ENCODE results near the gene LONP2. TPM values are rescaled to one million over a fixed set of nuclear protein-coding genes. Genes with fewer than 3 reads are reported as not detected.

Gene LONP2
- total and polyA plus RNA-seq, 10 of the 15 experiments (the other 5 are each of a cell fraction or from before 2014, with no cell fraction given) = 8.3 to 48.0 (median 34.8) TPM

GRCh38 chr16:48382131-48382530 lies 138.0 kb downstream of the LONP2 start:
- FAIRE-seq (no peak), DNase-seq (ENCODE audit: low read depth, low spot score) (no peak), ATAC-seq (no peak)
- ChIA-PET CTCF (interaction anchor here (2.3 to 2.4 kb wide), 2 partner anchors 16 to 241 kb away, joined by 12 to 14 read pairs; no protein-coding TSS in a partner anchor), RAD21 (ENCODE audit: unreplicated experiment) (interaction anchor here (0.9 to 4.4 kb wide), 2 partner anchors 13 to 16 kb away, joined by 4 to 30 read pairs; no protein-coding TSS in a partner anchor), SMC1A (ENCODE audit: uncharacterized antibody, unreplicated experiment) (interaction anchor here (1.0 to 12.1 kb wide), 2 partner anchors 15 to 97 kb away, joined by 3 to 112 read pairs; no protein-coding TSS in a partner anchor), POLR2A (interaction anchor here (0.6 to 1.5 kb wide), 2 partner anchors 11 to 16 kb away, joined by 3 to 9 read pairs; no protein-coding TSS in a partner anchor)
- 98% methylated on average over 4 of the region's 4 CpGs for WGBS (ENCODE audit: insufficient coverage, insufficient replicate concordance, low lambda C conversion rate, missing lambda C conversion rate)
- peaks cover 4% of the 10 kb centered on the region for H3K4me1 ChIP-seq (ENCODE audit: control insufficient read depth, insufficient read depth, low read length)
- peak overlapping the region; percentile 73; the same call in 1 of the 2 replicates for H3K4me2 ChIP-seq (ENCODE audit: control insufficient read depth, insufficient read depth)
- H3K36me3 ChIP-seq (ENCODE audit: control insufficient read depth in 2 of 2, insufficient read depth in 2 of 2, low read length in 1 of 2) = no peaks in the 10 kb centered on the region
- H3K27ac ChIP-seq (ENCODE audit: control insufficient read depth, insufficient read depth) = no peak overlapping the region
- H3K4me3 ChIP-seq = peak overlapping the region; percentile 32; the same call in 1 of the 2 replicates
- H3K79me2 ChIP-seq (ENCODE audit: control insufficient read depth, insufficient read depth, low read length) = peaks cover 72% of the 10 kb centered on the region
- TF ChIP-seq MAX (IDR thresholded peaks at IDR 0.05; ENCODE audit: low read depth, low read length) = no peak
- peak; percentile 70 for TF ChIP-seq ATF7 (IDR thresholded peaks at IDR 0.05; ENCODE audit: low read depth)
- peak; percentile 42; the same call in 1 of the 2 replicates for TF ChIP-seq MLLT1 (IDR thresholded peaks at IDR 0.05)
- no peak for TF ChIP-seq ZBTB4 (CRISPR knock-in tag; IDR thresholded peaks at IDR 0.05)
- no peak overlapping the region for H2AFZ ChIP-seq (ENCODE audit: control insufficient read depth, low read depth, low read length)
- H4K20me1 ChIP-seq (ENCODE audit: control insufficient read depth, insufficient read depth) = no peaks in the 10 kb centered on the region
- no peaks in the 10 kb centered on the region for H3K27me3 ChIP-seq (replicated peaks in 1 of 2; ENCODE audit: control insufficient read depth in 2 of 2, insufficient read depth in 2 of 2, low read length in 1 of 2)
- no TSS peak for BruUV-seq (replicated peaks)
- intact Hi-C loops (cut with micrococcal nuclease; ENCODE audit: unreplicated experiment) (no loop called here), in situ Hi-C loops (cut with MboI) (no loop called here)
- H3K9ac ChIP-seq (ENCODE audit: control insufficient read depth, insufficient read depth, low read length) = no peak overlapping the region
- no peaks in the 10 kb centered on the region for H3K9me3 ChIP-seq (replicated peaks; ENCODE audit: control insufficient read depth, insufficient read depth, low read length)
